GM18519 (cell line): ENCODE results near the gene HDGF.

ENCODE experiments used
- ATAC-seq: cut with Tn5 transposase; IDR thresholded peaks from one replicate; pipeline ENCODE4 v1.9.1; 2021; ENCODE audit warnings: mild to moderate bottlenecking, moderate library complexity; ENCODE audit not compliant: unreplicated experiment, low FRiP score

Gene HDGF

DNA sequence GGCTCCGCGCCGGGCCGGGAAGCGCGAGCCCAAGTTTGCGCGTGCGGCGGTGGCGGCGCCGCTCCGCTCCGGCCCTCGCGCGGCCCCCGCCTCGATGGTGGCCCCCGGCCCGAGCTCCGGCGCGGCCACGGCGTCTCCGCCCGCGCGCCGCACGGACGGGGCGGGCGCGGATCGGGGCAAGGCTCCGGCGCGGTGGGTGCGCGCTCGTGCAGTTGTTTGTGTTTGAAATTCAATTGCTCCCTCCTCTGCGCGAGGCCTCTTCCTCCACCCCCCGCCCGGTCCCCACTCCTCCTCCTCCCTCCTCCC lies at the start of gene HDGF:
Gene HDGF, minus strand, starts transcription at position 225 of the 306 bp plus-strand sequence. CDS start 246 bp downstream, outside the sequence.
- no peak for ATAC-seq

DNA sequence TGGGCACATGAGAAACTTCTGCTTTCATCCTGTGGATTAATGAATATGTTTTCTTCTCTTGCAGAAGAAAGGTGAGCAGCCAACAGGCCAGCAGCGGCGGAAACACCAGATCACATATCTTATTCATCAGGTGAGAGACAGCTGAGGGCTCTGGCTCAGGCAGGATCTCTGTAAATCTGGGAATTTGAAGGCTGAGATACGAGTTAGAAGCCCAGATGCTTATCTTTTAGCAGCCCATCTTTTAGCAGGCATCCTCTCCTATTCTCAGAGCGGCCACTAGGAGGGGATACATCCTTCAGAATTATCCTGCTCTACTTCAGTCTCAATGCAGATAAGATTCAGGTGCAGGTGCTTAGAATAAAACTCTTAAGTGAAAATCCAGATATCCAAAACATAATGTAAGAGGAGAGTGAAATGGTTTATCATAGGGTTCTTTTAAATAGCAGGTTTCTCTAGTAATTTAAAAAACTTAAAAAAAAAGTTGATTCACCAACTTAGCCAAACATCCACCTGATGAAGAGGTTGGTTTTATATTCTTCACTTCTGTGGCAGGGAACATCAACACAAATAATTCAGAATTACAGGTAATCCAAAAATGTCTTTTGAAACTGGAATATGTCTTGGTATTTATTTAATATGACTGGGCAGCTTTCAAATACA lies 45.9 kb upstream of the HDGF start:
- no peak for ATAC-seq

DNA sequence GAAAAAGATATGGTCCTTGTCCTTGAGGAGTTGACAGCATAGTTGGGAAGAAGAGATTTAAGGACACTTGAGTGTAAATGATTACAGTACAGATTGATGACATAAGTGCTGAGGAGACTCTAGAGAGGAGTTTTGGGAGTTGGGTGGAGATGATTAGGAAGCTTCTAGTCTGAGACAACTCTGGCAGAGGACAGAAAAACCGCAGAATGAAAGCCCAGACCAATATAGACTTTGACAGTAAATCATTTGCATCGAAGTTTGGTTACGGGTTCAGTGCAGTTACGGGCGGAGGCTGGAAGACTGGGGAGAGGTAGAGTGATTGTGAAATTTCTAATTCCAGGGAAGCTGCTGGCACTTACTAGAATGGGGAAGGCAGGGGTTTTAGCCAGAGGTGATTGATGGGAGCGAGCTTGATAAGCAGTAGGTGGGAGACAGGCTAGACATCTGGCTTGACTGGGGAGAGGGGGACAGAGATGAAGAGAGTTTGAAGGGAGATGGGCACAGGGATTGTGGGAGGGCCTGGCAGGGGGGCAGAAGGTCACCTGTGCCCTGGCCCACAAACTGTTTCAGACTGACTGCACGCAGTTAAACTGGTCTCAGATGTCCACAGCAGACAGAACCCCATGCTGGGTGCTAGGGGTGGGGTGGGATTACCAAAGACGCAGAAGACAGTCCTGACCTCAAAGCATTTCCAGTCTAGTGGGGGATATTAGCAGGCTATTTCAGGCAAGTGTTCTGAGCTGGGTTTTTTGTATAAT lies 45.0 kb upstream of the HDGF start:
- no peak for ATAC-seq

DNA sequence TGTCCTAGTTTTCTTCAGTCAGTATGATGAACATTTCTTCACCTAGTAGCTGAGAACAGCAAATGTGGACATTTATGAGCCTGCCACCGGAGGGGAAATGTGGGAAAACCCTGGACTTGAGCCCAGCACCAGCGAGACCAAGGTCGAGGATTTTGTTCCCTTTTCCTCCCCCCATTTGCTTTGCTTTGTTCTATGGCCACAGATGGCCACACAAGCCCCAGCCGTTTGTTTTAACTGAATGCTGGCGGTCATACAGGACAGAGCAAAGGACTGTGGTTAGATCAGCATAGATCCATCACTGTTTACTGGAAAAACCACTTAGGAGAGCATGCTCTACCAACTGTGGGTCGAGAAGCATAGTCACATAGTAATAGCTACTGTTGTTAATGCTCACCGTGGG lies 44.3 kb upstream of the HDGF start:
- no peak for ATAC-seq

DNA sequence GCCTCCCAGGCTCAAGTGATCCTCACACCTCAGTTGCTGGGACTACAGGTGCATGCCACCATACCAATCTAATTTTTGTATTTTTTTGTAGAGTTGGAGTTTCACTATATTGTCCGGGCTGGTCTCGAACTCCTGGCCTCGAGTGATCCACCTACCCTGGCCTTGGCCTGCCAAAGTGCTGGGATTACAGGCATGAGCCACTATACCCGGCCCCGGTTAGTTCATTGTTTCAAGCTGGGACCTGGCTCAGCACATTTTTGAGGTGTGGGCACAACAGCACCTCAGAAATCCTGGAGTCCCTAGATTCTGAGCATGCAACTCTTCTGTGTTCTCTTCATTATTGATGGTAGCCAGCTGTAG lies 43.9 kb upstream of the HDGF start:
- no peak for ATAC-seq

DNA sequence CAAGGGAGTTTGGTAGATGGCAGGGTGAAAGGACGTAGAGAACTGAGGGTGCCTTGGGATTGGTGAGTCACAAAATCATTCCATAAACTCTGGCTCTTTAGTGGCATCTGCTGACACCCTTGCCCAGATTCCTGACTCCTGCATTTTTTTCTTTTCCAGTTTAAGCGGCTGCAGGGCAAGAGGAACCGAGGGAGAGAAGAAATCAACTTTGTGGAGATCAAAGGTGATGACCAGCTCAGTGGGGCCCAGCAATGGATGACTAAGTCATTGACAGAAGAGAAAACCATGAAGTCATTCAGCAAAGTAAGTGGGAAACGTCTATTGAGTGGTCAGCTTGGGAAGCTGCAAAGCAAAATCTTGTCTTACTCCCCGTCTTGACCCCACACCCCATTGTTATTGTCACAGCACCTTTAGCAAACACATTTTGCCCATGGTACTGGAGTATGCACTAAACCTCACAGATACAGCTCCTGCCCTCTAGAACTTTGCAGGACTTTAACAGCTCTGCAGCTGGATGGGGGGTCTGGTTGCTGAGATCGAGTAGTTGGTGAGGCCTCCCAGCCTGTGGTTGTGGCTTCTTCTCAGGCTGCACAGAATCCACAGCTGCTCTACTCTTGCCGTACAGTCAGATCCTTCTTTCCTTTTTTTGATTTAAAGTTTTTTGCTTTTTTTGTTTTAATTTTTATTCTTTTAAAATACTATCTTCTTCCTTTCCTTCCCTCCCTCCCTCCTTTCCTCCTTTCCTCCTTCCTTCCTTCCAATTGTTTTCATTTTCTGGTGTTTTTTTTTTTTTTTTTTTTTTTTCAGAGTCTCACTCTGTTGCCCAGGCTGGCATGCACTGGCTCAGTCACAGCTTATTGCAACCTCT lies 43.3 kb upstream of the HDGF start:
- ATAC-seq, result no peak

DNA sequence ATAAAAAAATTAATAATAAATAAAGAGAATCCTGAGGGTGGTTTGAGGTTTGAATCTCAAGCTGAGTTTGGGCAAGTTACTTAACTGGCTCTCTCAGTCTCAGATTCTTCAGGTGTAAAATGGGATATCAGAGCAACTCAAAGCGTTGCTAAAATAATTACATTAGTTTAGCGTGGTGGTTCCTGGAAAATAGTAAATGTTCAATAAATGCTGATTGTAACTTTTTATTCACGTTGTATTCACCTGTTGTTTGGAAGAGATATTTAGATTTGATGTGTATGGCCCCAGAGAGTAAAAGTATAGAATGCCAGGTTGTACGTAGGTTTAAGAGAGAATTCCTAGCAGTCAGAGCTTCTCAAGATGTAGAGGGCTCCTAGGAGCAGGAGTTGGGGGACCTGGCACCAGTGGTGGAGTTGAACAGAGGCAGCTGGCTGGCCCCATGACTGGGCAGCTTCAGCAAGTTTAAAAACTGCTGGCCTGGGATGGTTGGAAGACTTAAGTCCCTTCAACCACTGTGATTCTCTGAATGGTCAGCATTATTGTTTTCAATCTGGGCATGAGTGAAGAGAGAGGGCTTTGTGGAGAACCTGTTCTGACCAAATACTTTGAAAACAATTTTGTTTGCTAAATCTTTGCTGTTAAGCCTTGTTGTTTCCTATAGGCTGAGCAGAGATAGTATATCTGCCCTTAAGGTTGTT lies 38.3 kb upstream of the HDGF start:
- ATAC-seq, result no peak

DNA sequence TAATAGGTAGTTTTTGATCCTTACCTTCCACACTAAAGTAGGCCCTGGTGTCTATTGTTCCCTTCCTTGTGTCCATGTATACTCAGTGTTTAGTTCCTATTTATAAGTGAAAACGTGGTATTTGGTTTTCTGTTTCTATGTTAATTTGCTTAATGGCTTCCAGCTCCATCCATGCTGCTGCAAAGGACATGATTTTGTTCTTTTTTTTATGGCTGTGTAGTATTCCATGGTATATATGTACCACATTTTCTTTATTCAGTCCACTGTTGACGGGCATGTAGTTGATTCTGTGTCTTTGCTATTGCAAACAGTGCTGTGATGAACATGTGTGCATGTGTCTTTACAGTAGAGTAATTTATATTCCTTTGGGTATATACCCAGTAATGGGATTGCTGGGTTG lies 36.7 kb upstream of the HDGF start:
- no peak for ATAC-seq

DNA sequence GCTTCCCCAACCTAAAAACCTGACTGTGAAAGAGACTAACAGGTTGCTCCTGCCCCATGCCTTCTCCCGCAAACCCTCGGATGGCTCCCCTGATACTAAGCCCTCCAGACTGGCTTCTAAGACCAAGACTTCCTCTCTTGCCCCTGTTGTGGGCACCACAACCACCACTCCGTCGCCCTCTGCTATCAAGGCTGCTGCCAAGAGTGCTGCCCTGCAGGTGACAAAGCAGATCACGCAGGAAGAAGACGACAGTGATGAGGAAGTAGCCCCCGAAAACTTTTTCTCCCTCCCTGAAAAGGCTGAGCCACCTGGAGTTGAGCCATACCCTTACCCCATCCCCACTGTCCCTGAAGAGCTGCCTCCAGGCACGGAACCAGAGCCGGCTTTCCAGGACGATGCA lies 35.2 kb upstream of the HDGF start:
- ATAC-seq, result no peak

DNA sequence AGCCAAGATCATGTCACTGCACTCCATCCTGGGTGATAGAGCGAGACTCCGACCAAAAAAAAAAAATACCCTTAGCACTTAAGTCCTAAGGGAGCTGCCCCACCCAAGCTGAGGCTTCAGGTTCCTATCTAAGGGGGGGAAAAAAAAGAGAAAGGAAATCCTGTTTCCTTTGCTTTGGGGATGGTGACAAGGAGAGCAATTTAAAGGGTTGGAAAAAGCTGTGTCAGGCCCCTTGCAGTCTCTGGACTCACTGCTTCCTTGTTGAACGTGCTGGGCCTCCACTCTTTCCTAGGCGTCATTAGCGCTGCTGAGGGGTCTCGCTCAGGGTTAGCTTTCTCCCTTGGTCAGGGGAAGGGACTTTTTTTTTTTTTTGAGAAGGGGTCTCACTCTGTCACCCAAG lies 34.0 kb upstream of the HDGF start:
- no peak for ATAC-seq

DNA sequence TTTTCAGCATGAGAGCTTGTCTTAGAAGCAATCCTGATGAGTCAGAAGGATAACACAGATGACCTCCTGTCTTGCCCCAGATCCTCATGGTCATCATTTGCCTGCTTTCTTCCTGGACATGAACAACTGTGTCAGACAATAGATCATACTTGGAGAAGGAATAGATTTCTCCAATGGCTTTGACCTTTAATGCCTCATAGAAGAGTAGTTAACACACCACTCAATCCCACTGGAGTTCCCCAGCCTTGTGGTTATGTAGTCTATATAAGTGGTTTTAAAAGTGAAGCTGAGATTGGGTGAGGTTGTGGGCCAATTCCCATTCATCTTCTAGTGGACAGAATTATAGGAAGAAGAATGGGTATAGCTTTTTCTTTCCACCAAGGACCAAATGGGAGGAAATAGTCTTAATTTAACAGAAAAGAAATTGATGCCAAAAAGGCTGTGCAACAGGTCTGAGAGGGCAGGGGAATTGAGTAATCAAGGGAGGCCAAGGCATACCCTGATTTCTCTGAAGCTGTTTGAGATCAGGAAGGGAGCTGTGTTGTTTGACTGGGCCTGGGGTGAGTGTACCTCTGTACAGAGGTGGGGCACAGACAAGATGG lies 30.2 kb upstream of the HDGF start:
- ATAC-seq, result no peak

DNA sequence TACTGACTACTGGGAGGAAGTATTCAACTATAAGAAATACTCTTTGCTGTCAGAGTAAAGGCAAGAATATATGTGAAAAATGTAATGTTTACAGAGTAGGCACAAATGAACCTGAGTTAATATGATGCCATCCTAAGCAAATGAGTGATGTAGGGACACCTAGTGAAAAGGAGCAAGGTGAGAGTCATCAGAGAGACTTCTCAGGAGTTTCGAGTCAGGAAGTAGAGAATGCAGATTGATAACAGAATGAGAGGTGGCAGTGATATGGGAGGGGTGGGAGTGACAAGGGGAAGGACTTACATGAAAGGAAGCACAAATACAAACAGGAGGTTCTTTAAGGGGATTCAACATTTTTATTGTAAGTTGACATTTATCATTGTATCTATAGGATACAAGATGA lies 26.1 kb upstream of the HDGF start:
- no peak for ATAC-seq

DNA sequence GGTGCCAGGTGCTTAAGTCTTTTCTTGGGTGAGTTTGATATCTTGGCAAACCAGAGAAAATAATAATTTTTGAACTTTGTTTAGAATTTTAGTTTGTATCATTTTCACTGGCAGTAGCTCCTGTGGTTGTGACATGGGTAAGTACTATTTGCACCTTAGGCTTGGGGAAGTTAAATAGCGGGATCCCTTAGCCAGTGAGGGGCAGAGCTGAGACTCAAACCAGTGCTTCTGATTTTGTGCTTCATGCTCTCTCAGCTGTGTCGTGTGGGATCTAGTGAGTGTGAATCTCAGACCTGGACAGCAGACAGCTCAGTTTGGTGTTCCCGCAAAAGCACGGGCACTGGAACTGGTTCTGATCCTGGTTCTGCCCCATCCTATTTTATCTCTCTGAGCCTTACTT lies 25.5 kb upstream of the HDGF start:
- ATAC-seq, result no peak

DNA sequence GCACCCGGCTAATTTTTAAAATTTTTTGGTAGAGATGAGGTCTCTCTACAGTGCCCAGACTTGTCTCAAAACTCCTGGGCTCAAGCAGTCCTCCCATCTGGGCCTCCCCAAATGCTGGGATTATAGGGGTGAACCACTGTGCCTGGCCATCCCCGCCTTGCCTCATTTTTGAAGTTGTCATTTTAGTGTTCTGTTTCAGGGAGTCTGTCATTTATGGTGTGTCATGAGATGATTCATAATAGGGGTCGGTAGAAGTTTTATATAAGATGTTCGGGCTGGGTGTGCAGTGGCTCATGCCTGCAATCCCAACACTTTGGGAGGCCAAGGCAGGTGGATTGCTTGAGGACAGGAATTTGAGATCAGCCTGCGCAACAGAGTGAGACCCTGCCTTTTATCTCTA lies 24.3 kb upstream of the HDGF start:
- no peak for ATAC-seq

DNA sequence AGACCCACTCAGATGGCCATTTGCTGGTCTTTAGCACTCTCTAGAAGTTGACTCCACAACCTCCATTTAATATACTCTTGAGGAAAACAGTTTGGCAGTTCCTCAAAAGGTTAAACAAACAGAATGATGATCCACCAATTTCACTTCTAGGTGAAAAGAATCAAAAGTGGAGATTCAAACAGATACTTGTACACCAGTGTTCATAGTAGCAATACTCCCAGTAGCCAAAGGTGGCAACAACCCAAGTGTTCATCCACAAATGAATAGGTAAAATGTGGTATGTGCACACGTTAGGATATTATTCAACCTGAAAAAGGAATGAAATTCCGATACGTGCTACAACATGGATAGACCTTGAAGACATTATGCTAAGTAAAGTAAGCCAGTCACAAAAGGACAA lies 22.1 kb upstream of the HDGF start:
- ATAC-seq, result no peak

DNA sequence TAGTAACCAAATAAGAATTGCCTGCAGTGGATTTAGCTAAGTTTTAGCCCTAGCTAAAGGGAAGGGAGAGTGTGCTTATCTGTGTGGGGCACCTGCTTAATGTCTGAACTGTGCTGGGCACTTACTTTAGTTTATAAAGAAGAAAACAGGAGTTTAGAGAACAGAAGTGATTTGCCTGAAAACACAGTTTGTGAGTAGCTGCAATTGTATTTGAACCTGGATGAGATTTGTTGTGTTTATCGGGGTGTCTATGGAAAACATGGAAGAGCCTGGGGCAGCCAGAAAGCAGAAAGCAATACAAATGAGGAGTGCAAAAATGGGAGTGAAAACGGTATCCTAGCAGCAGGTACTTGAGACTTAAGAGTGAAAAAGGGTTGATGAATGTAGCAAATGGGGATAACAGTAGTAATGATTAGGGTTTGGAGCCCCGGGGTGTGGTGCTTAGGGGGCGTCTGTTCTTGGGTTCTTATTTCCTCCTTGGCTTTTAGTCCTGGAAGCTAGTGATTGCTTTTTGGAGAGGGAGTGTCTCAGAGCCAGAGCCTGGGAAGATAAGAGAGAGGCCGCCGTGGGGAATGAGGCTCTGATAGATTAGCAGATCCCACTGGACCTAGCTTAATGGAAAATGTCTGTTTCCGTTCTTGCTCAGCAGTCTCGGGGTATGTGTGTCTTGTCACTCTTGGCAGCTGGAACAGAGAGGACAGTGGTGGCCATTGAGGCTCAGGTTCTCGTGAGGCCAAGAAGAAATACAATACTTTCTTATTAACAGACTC lies 21.4 kb upstream of the HDGF start:
- ATAC-seq, result no peak

DNA sequence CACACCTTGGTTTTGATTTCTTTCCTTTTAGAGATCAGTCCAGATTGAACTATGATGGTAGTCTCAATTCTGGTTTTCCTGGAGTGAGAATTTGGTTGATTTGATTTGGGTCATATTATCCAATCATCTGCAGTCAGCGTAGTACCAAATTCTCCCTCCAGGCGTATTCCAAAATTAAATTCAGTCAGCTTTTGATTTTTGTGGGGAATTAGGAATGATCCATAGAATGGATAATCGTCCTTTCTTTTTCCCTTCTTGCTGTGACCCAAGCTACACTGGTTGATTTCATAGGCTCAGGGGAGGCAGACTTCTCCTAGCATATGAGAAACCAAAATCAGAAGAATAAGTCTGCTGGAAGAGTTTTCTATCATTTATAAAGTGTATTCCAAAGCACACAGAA lies 20.7 kb upstream of the HDGF start:
- no peak for ATAC-seq

DNA sequence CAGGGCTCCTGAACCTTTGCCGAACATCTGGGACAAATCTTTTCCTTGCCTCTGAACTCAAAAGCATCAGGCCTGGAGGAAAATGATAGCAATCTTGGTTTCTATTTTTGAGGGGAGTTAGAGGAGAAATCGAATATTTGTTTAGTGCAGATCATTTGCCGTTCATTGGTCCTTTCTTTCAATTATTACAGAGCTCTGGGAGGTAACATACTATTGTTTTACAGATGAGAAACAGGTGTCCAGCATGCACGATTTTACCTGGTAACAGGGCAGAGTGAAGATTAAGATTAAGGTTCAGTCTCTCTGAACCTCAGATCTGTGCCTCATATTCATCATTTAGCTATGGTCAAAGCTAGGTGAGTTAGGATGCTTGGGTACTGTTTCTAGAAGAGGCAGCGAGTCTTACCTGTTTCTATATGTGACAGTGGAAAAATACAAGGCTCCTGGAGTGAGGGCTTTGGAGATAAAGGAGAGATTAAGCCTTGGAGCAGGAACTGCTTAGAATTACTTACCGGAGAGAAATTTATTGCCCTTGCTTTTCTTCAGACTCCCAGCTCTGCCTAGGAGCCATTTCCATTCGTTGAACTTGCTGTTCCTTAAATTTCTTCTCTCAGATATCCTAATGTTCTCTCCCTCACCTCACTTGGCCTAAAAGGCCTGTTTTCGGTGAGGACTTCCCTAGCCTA lies 17.3 kb upstream of the HDGF start:
- no peak for ATAC-seq

DNA sequence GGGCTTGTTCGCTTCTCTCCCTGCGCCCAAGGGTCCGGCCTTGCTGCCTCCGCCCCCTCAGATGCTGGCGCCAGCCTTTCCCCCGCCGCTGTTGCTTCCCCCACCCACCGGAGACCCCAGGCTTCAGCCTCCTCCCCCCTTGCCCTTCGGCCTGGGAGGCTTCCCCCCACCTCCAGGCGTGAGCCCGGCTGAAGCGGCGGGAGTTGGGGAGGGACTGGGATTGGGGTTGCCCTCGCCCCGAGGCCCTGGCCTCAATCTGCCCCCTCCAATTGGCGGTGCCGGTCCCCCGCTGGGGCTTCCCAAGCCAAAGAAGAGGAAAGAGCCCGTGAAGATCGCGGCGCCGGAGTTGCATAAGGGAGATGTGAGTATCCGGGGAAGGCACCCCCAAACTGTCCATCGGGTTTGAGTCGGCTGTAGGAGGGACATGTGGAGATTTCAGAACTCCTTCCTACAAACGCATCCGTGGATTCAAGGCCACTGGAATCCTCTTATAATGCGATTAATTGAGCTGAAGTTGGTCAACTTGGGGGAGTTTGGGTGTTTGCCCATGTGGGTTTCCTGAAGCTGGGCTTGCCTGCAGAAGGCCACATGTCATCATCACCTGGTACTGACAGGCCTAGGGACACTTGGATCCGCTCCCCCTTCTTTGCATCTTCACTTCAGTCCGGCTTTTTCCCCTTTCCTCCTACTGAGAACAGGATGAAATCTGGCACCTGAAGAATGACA lies 16.6 kb upstream of the HDGF start:
- no peak for ATAC-seq
